Kidney (tissue), 14 donors: Measurements from ENCODE around the gene KRT31. TPM values are rescaled to one million over a fixed set of nuclear protein-coding genes. Genes with fewer than 3 reads are reported as not detected.

Source experiments
- DNase-seq, 5 donors: peaks; one replicate each; pipeline ENCODE4 v3.0.0-alpha.2; 2013 to 2020
- FAIRE-seq: peaks from 2 replicates; lab custom pipeline; 2012; peaks lifted over from hg19 to GRCh38; lab: Jason Lieb, UNC
- H3K27ac ChIP-seq, 2 donors: one replicate each; pipeline ENCODE4 v1.7.0; 2013; ENCODE audit warnings: low read depth in 2 of 2, low read length in 2 of 2, inconsistent platforms in 1 of 2
- H3K27me3 ChIP-seq: one replicate; pipeline ENCODE4 v1.7.1; 2013; ENCODE audit warnings: low read length, inconsistent platforms; ENCODE audit not compliant: control insufficient read depth, insufficient read depth
- H3K36me3 ChIP-seq, 3 donors: one replicate each; pipeline versions ENCODE4 v1.7.0 to v1.7.1; 2013; ENCODE audit warnings: low read length in 3 of 3, control low read depth in 1 of 3, inconsistent platforms in 1 of 3; ENCODE audit not compliant: insufficient read depth in 3 of 3, control insufficient read depth in 2 of 3
- H3K4me1 ChIP-seq, 3 donors: one replicate each; pipeline versions ENCODE4 v1.7.0 to v1.7.1; 2013; ENCODE audit warnings: low read length in 3 of 3, inconsistent platforms in 1 of 3, low read depth in 1 of 3; ENCODE audit not compliant: control insufficient read depth in 2 of 3, insufficient read depth in 2 of 3
- H3K4me3 ChIP-seq, 3 donors: one replicate each; pipeline versions ENCODE4 v1.7.0 to v1.8.1; 2013; ENCODE audit warnings: low read length in 3 of 3, control low read depth in 1 of 3, inconsistent platforms in 1 of 3
- H3K9ac ChIP-seq, 3 donors: one replicate each; pipeline versions ENCODE4 v1.7.0 to v1.7.1; 2013; ENCODE audit warnings: low read length in 3 of 3, control low read depth in 1 of 3, inconsistent platforms in 1 of 3
- H3K9me3 ChIP-seq, 3 donors: one replicate each; pipeline versions ENCODE4 v1.7.0 to v1.7.1; 2013; ENCODE audit warnings: low read length in 3 of 3, control low read depth in 1 of 3, inconsistent platforms in 1 of 3; ENCODE audit not compliant: control insufficient read depth in 2 of 3, insufficient read depth in 1 of 3
- CTCF ChIP-seq: IDR thresholded peaks from 3 replicates; pipeline ENCODE4 v1.5.1; 2012; ENCODE audit warnings: mild to moderate bottlenecking, moderate library complexity, borderline replicate concordance; ENCODE audit not compliant: insufficient read depth; ENCODE audit errors: extremely low read depth
- intact Hi-C: fragments of 100-400 bp; cut with DNase I; formaldehyde crosslinking; loops from one replicate; pipeline ENCODE4 v1.11.1; 2022
- polyA plus RNA-seq: library from polyadenylated mRNA; stranded (reverse); fragments of 350-450 nt; fragmentation: Illumina TruSeq; extraction: RNeasy Lipid Tissue Mini Kit (QIAGEN cat#74804); gene quantifications from one replicate; pipeline ENCODE4 v1.2.3, GENCODE V29; 2014; ENCODE audit warnings: low read depth, low replicate concordance; ENCODE audit not compliant: insufficient read depth
- total RNA-seq: library from RNA; stranded (reverse); fragmentation: NEBNext Ultra II Directional; extraction: Animal tissue kit (Norgen Biotek cat#: 25700); gene quantifications from one replicate; pipeline ENCODE4 v1.2.1, GENCODE V29; 2021
- donor health status: control.
- donor health status: control.
- donor health status: control.
- donor health status: control.
- donor health status: control.
- donor health status: DM: yes; HTN: yes; CAD: no.
- donor health status: Normal renal cell carcinoma (clear cell type).

Gene KRT31
- total and polyA plus RNA-seq, 2 donors from 2014 or later: not detected

- no peaks in the 10 kb centered on the region for H3K4me1 ChIP-seq
- TF ChIP-seq CTCF: no peak
- FAIRE-seq: no peak
- no peaks in the 10 kb centered on the region for H3K36me3 ChIP-seq
- no peaks in the 10 kb centered on the region for H3K27me3 ChIP-seq
- no peak overlapping the region for H3K27ac ChIP-seq
- H3K4me3 ChIP-seq: no peak overlapping the region
- no peak for DNase-seq
- intact Hi-C loops: no loop called here
- H3K9ac ChIP-seq: no peak overlapping the region
- no peaks in the 10 kb centered on the region for H3K9me3 ChIP-seq
Measured at GRCh38 chr17:41366070-41366469, 31.3 kb downstream of the KRT31 start.

GRCh38 chr17:41363881-41364280 is 33.5 kb downstream of the KRT31 start:
- Histone ChIP-seq H3K27ac (no peak overlapping the region), H3K36me3 (no peaks in the 10 kb centered on the region), H3K9ac (no peak overlapping the region), H3K4me1 (no peaks in the 10 kb centered on the region), H3K9me3 (no peaks in the 10 kb centered on the region), H3K27me3 (no peaks in the 10 kb centered on the region), H3K4me3 (no peak overlapping the region)
- FAIRE-seq: no peak
- TF ChIP-seq CTCF: no peak
- DNase-seq: no peak
- intact Hi-C loops: no loop called here

DNA sequence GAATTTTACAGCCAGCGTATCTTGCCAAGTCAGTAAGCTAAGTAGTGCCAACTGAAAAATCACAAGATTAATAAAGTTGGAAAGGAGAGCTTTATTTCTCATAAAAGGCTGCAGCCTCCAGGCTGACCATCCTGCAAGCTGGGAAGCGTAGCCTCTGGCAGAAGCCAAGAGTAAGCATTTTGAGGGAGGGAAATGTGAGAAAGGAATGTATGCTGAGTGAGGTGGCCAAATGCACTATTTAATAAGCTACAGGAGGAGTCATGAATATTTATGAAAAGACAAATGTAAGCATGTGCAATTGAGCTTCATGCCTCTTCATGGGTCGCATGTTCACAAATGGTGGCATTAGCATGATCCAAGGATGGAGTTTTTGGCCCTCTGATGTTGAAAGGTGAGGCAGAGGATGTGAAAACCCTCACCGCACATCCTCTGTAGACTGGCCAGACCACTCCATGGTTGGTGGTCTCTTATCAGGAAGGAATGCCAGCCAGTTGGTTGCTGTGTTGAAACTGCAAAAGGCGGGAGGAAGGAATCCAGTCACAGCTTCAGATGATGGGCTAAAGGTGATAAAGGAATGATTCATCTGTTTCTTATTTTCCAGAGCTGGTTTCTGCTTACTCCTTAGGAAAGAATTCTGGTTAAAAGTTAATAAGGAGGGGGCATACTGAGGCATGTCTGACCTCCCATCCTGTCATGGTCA is 37.0 kb downstream of the KRT31 start:
- H3K27me3 ChIP-seq: no peaks in the 10 kb centered on the region
- no peak overlapping the region for H3K9ac ChIP-seq
- no peak overlapping the region for H3K27ac ChIP-seq
- H3K4me1 ChIP-seq: no peaks in the 10 kb centered on the region
- H3K36me3 ChIP-seq: no peaks in the 10 kb centered on the region
- no peak overlapping the region for H3K4me3 ChIP-seq
- FAIRE-seq: no peak
- TF ChIP-seq CTCF: no peak
- H3K9me3 ChIP-seq: peaks cover 0 to 8% (median 0%) of the 10 kb centered on the region in 3 donors
- intact Hi-C loops: no loop called here
- DNase-seq: no peak
